ENCODE measurements around the gene NOS1AP. TPM values are rescaled to one million over a fixed set of nuclear protein-coding genes. Genes with fewer than 3 reads are reported as not detected.

Gene NOS1AP
- polyA plus RNA-seq, 1 experiment, result 0.04 TPM

- peaks cover 11% of the 10 kb centered on the region for H3K27me3 ChIP-seq (ENCODE audit: control insufficient read depth, insufficient read depth, low read length)
- ChIA-PET POLR2A (no interaction called here), CTCF (no interaction called here)
- DNase-seq (ENCODE audit: low read depth, low spot score), result no peak
- no peak overlapping the region for H3K27ac ChIP-seq (ENCODE audit: low read depth, low read length)
- TF ChIP-seq CTCF (IDR thresholded peaks at IDR 0.05; ENCODE audit: low read depth, low read length), result no peak
- no peak overlapping the region for H3K4me3 ChIP-seq (ENCODE audit: low read depth, low read length)
- H3K9me3 ChIP-seq (ENCODE audit: control insufficient read depth, insufficient read depth, low read length), result peaks cover 5% of the 10 kb centered on the region; the same call in 1 of the 2 replicates
Observed at GRCh38 chr1:162368451-162368850, 299.0 kb downstream of the NOS1AP start.

DNA sequence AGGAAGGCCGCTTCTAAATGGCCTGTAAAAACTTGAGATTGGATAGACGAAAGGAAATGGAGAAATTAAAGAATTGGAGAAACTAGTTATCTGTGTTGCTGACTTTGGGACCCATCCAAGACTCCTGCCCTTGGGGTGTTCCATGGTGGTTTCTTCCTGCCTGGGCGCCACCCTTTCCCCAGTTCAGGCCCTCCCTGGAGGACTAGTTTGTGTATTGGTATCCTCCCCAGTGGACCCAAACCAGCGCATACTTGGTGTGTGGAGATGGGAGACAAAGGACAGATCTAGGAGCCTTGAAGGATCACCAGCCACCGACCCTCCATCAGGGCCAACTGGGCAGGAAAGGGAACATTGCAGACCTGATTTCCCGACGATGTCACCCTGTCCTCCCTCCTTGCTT lies 300.1 kb downstream of the NOS1AP start:
- Histone ChIP-seq H3K4me3 (ENCODE audit: low read depth, low read length) (no peak overlapping the region), H3K27ac (ENCODE audit: low read depth, low read length) (no peak overlapping the region), H3K27me3 (ENCODE audit: control insufficient read depth, insufficient read depth, low read length) (peaks cover 7% of the 10 kb centered on the region), H3K9me3 (ENCODE audit: control insufficient read depth, insufficient read depth, low read length) (peaks cover 5% of the 10 kb centered on the region; the same call in 1 of the 2 replicates)
- POLR2A ChIA-PET, result no interaction called here
- DNase-seq (ENCODE audit: low read depth, low spot score), result no peak
- CTCF ChIA-PET, result no interaction called here
- no peak for TF ChIP-seq CTCF (IDR thresholded peaks at IDR 0.05; ENCODE audit: low read depth, low read length)

DNA sequence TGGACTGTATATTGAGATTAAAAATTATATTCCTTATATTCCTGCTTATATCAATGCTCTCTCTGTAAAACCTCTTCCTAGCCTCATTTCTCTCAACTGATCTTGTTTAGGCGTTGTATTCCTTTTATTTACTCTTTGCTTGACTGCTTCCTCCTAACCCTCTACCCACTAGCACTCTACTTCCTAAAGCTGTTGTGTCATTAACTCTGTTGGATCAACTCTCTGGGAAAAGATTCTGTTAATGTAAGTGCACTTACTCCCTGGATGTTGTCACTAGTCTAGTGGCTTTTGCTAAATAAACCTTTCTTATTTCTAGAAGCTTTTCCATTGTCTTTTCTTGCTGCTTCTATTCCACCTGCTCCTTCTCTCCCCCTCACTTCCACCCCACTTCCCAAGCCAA lies 300.7 kb downstream of the NOS1AP start:
- ChIA-PET POLR2A (no interaction called here), CTCF (no interaction called here)
- no peak for TF ChIP-seq CTCF (IDR thresholded peaks at IDR 0.05; ENCODE audit: low read depth, low read length)
- no peak overlapping the region for H3K27ac ChIP-seq (ENCODE audit: low read depth, low read length)
- H3K27me3 ChIP-seq (ENCODE audit: control insufficient read depth, insufficient read depth, low read length), result peaks cover 4% of the 10 kb centered on the region
- no peak for DNase-seq (ENCODE audit: low read depth, low spot score)
- no peak overlapping the region for H3K4me3 ChIP-seq (ENCODE audit: low read depth, low read length)
- H3K9me3 ChIP-seq (ENCODE audit: control insufficient read depth, insufficient read depth, low read length), result peaks cover 5% of the 10 kb centered on the region; the same call in 1 of the 2 replicates

GRCh38 chr1:162370721-162371120 lies 301.2 kb downstream of the NOS1AP start:
- no peak overlapping the region for H3K27ac ChIP-seq (ENCODE audit: low read depth, low read length)
- H3K27me3 ChIP-seq (ENCODE audit: control insufficient read depth, insufficient read depth, low read length), result no peaks in the 10 kb centered on the region
- no peak for TF ChIP-seq CTCF (IDR thresholded peaks at IDR 0.05; ENCODE audit: low read depth, low read length)
- POLR2A ChIA-PET, result interaction anchor here (0.7 kb wide), 1 partner anchor 332 kb away, joined by 8 read pairs; no protein-coding TSS in a partner anchor
- CTCF ChIA-PET, result no interaction called here
- H3K4me3 ChIP-seq (ENCODE audit: low read depth, low read length), result no peak overlapping the region
- peaks cover 5% of the 10 kb centered on the region; the same call in 1 of the 2 replicates for H3K9me3 ChIP-seq (ENCODE audit: control insufficient read depth, insufficient read depth, low read length)
- DNase-seq (ENCODE audit: low read depth, low spot score), result no peak

DNA sequence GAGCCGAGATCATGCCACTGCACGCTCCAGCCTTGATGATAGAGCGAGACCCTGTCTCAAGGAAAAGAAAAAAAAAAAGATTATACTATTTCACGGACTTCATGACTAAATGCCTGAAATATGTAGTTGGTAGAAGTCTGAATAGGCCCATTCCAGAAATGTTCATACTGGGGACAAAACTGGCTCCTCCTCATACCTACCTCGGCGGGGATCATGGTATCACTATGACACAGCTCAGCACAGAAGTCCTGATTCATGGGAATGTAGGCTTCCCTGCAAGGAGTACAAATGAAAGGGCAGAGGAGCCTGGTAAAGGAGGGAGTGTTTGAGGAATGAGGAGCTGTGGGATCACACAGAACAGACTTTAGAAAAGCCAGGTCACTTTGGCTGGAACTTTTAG lies 302.1 kb downstream of the NOS1AP start:
- no peak overlapping the region for H3K4me3 ChIP-seq (ENCODE audit: low read depth, low read length)
- peaks cover under 1% of the 10 kb centered on the region for H3K27me3 ChIP-seq (ENCODE audit: control insufficient read depth, insufficient read depth, low read length)
- TF ChIP-seq CTCF (IDR thresholded peaks at IDR 0.05; ENCODE audit: low read depth, low read length), result no peak
- ChIA-PET CTCF (interaction anchor here (1.1 to 1.3 kb wide), 2 partner anchors 18 to 20 kb away, joined by 3 to 5 read pairs; no protein-coding TSS in a partner anchor), POLR2A (interaction anchor here (1.6 kb wide), 1 partner anchor 10 kb away, joined by 3 read pairs; the partner anchor contains the start of gene C1orf226)
- H3K27ac ChIP-seq (ENCODE audit: low read depth, low read length), result no peak overlapping the region
- peaks cover 5% of the 10 kb centered on the region; the same call in 1 of the 2 replicates for H3K9me3 ChIP-seq (ENCODE audit: control insufficient read depth, insufficient read depth, low read length)
- no peak for DNase-seq (ENCODE audit: low read depth, low spot score)
